Suprapubic skin (tissue), 4 donors: ENCODE data around the gene FNBP1L. TPM values are rescaled to one million over a fixed set of nuclear protein-coding genes. Genes with fewer than 3 reads are reported as not detected.

Experiments used
- DNase-seq, 2 donors: peaks; one replicate each; pipeline ENCODE4 v3.0.0-alpha.2; 2019; ENCODE audit warnings: low spot score in 2 of 2
- H3K27ac ChIP-seq: fragments of 200-600 bp; sonication (generic); one replicate; pipeline ENCODE4 v1.5.1; 2019
- H3K27me3 ChIP-seq: fragments of 200-600 bp; sonication (generic); one replicate; pipeline ENCODE4 v1.5.1; 2019
- H3K36me3 ChIP-seq: fragments of 200-600 bp; sonication (generic); one replicate; pipeline ENCODE4 v1.5.1; 2019
- H3K4me1 ChIP-seq: fragments of 200-600 bp; sonication (generic); one replicate; pipeline ENCODE4 v1.5.1; 2019
- H3K4me3 ChIP-seq: fragments of 200-600 bp; sonication (generic); one replicate; pipeline ENCODE4 v1.5.1; 2019; ENCODE audit warnings: mild to moderate bottlenecking
- H3K9me3 ChIP-seq: fragments of 200-600 bp; sonication (generic); one replicate; pipeline ENCODE4 v1.5.1; 2019
- CTCF ChIP-seq, 2 donors: fragments of 200-600 bp in 1 of 2; fragments of 450-650 bp in 1 of 2; sonication (generic) in 1 of 2; IDR thresholded peaks; one replicate each; pipeline ENCODE4 v1.5.1; 2016 to 2019; ENCODE audit warnings: antibody characterized with exemption in 2 of 2, mild to moderate bottlenecking in 1 of 2, moderate library complexity in 1 of 2
- EP300 ChIP-seq: sonication (generic); formaldehyde crosslinking; IDR thresholded peaks from one replicate; pipeline ENCODE4 v1.6.1; 2017; ENCODE audit warnings: antibody characterized with exemption
- POLR2A ChIP-seq, 2 donors: fragments of 450-650 bp; IDR thresholded peaks; one replicate each; pipeline ENCODE4 v1.6.1; 2017; ENCODE audit warnings: antibody characterized with exemption in 2 of 2, mild to moderate bottlenecking in 2 of 2, moderate library complexity in 2 of 2
- POLR2AphosphoS5 ChIP-seq, 3 donors: sonication (generic); formaldehyde crosslinking; IDR thresholded peaks; one replicate each; pipeline ENCODE4 v1.6.1; 2017; ENCODE audit warnings: antibody characterized with exemption in 3 of 3
- WGBS: methylation state at CpG from one replicate; pipeline ENCODE4 v1.1.5; 2018; 5-methylcytosine and 5-hydroxymethylcytosine counted together
- total RNA-seq, 4 donors: library from RNA; depleted of rRNA; stranded (reverse); fragments of >200 nt; gene quantifications; one replicate each; pipeline ENCODE4 v1.1.0, GENCODE V29; 2016

Gene FNBP1L
- total RNA-seq, 4 donors from 2014 or later: 18.6 to 60.8 (median 25.2) TPM

- Histone ChIP-seq H3K4me3 (no peak overlapping the region), H3K27ac (no peak overlapping the region), H3K9me3 (no peaks in the 10 kb centered on the region), H3K27me3 (no peaks in the 10 kb centered on the region), H3K36me3 (no peaks in the 10 kb centered on the region), H3K4me1 (no peaks in the 10 kb centered on the region)
- WGBS: 100% methylated on average over 2 of the region's 3 CpGs
- peak in 1 of 2 donors; percentile 59 for DNase-seq
- TF ChIP-seq CTCF (IDR thresholded peaks at IDR 0.05) (no peak), POLR2A (IDR thresholded peaks at IDR 0.05) (no peak), EP300 (no peak), POLR2AphosphoS5 (IDR thresholded peaks at IDR 0.05) (no peak)
Measured at GRCh38 chr1:93427656-93428055, 20.3 kb upstream of the FNBP1L start.

GRCh38 chr1:93433407-93433961 is 14.4 kb upstream of the FNBP1L start:
- 65% methylated on average over 3 of the region's 5 CpGs for WGBS
- DNase-seq: no peak
- H3K4me1 ChIP-seq: no peaks in the 10 kb centered on the region
- no peaks in the 10 kb centered on the region for H3K9me3 ChIP-seq
- no peaks in the 10 kb centered on the region for H3K27me3 ChIP-seq
- TF ChIP-seq POLR2A (IDR thresholded peaks at IDR 0.05): no peak
- peak in 1 of 2 donors; percentile 18 for TF ChIP-seq CTCF (IDR thresholded peaks at IDR 0.05)
- TF ChIP-seq EP300: no peak
- no peak for TF ChIP-seq POLR2AphosphoS5 (IDR thresholded peaks at IDR 0.05)
- H3K27ac ChIP-seq: no peak overlapping the region
- H3K4me3 ChIP-seq: no peak overlapping the region
- H3K36me3 ChIP-seq: no peaks in the 10 kb centered on the region

DNA sequence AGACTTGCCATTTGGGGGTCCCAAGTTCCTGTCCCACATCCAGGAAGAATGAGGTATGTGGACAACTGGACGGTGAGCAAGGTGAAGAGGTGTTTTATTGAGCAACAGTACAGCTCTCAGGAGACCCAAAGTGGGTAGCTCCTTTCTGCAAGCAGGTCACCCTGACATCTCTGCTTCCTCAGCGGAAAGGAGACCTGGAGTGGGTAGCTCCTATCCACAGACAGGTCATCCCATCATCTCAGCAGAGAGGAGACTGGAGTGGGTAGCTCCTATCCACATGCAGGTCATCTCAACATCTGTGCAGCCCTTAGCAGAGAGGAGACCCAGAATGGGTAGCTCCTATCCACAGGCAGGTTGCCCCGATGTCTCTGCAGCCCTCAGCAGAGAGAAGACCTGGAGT is 13.8 kb upstream of the FNBP1L start:
- WGBS: no CpG with 5 or more reads among the region's 3 CpGs
- DNase-seq: no peak
- TF ChIP-seq CTCF (IDR thresholded peaks at IDR 0.05): no peak
- no peak for TF ChIP-seq POLR2AphosphoS5 (IDR thresholded peaks at IDR 0.05)
- no peak for TF ChIP-seq EP300
- no peak for TF ChIP-seq POLR2A (IDR thresholded peaks at IDR 0.05)
- H3K4me3 ChIP-seq: no peak overlapping the region
- H3K27ac ChIP-seq: no peak overlapping the region
- no peaks in the 10 kb centered on the region for H3K27me3 ChIP-seq
- H3K4me1 ChIP-seq: no peaks in the 10 kb centered on the region
- no peaks in the 10 kb centered on the region for H3K9me3 ChIP-seq
- H3K36me3 ChIP-seq: no peaks in the 10 kb centered on the region

GRCh38 chr1:93434987-93435386 is 12.9 kb upstream of the FNBP1L start:
- Histone ChIP-seq H3K27me3 (no peaks in the 10 kb centered on the region), H3K36me3 (no peaks in the 10 kb centered on the region), H3K9me3 (no peaks in the 10 kb centered on the region), H3K4me1 (no peaks in the 10 kb centered on the region), H3K27ac (no peak overlapping the region), H3K4me3 (no peak overlapping the region)
- DNase-seq: no peak
- 100% methylated on average over 3 of the region's 5 CpGs for WGBS
- TF ChIP-seq CTCF (IDR thresholded peaks at IDR 0.05) (no peak), POLR2A (IDR thresholded peaks at IDR 0.05) (no peak), EP300 (no peak), POLR2AphosphoS5 (IDR thresholded peaks at IDR 0.05) (no peak)

DNA sequence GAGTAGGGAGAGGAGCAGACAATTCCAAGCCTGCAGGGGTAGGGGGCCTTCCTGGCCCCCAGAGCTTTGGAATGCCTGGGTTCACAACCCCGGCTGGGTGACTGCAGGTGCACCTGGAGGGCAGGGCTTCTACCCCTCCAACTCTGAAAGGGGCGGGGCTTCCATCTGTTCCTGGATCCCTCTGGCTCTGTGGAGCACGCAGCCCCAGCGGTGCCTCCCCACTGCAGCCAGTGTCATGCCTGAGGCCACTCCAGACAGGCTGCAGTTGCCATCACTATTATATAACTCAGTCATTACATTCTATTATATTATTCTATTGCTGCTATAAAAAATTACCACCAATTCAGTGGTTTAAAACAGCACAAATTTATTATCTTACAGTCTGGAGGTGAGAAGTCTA is 12.5 kb upstream of the FNBP1L start:
- DNase-seq: no peak
- Histone ChIP-seq H3K9me3 (no peaks in the 10 kb centered on the region), H3K27ac (no peak overlapping the region), H3K4me3 (no peak overlapping the region), H3K4me1 (no peaks in the 10 kb centered on the region), H3K36me3 (no peaks in the 10 kb centered on the region), H3K27me3 (no peaks in the 10 kb centered on the region)
- TF ChIP-seq CTCF (IDR thresholded peaks at IDR 0.05): no peak
- no peak for TF ChIP-seq POLR2A (IDR thresholded peaks at IDR 0.05)
- no peak for TF ChIP-seq EP300
- TF ChIP-seq POLR2AphosphoS5 (IDR thresholded peaks at IDR 0.05): no peak
- WGBS: 42% methylated on average over 2 of the region's 4 CpGs
